Measurements from ENCODE around the gene RNU5B-1.

GRCh38 chr15:65278480-65278879 lies 26.0 kb upstream of the RNU5B-1 start:
- TF ChIP-seq EP300 (IDR thresholded peaks at IDR 0.05; ENCODE audit: borderline replicate concordance in 1 of 2, low read depth in 2 of 2, low read length in 2 of 2) (no peak), RXRA (IDR thresholded peaks at IDR 0.05; ENCODE audit: insufficient read depth, low read depth, low read length) (no peak), MAFK (IDR thresholded peaks at IDR 0.05; ENCODE audit: low read depth, low read length) (no peak)
